HG03565 (cell line): ENCODE measurements around the gene BACH2.
A peak's percentile ranks its signal among the peaks of the same experiment; 100 is the strongest.
"Not testable (repeated sequence)": the region's sequence is repeated elsewhere in the genome, so short reads cannot be mapped to it uniquely, and the experiment has no call there.

Experiments
- ATAC-seq: cut with Tn5 transposase; IDR thresholded peaks from one replicate; pipeline ENCODE4 v1.9.1; 2021; ENCODE audit warnings: mild to moderate bottlenecking, moderate library complexity; ENCODE audit not compliant: unreplicated experiment

Gene BACH2

DNA sequence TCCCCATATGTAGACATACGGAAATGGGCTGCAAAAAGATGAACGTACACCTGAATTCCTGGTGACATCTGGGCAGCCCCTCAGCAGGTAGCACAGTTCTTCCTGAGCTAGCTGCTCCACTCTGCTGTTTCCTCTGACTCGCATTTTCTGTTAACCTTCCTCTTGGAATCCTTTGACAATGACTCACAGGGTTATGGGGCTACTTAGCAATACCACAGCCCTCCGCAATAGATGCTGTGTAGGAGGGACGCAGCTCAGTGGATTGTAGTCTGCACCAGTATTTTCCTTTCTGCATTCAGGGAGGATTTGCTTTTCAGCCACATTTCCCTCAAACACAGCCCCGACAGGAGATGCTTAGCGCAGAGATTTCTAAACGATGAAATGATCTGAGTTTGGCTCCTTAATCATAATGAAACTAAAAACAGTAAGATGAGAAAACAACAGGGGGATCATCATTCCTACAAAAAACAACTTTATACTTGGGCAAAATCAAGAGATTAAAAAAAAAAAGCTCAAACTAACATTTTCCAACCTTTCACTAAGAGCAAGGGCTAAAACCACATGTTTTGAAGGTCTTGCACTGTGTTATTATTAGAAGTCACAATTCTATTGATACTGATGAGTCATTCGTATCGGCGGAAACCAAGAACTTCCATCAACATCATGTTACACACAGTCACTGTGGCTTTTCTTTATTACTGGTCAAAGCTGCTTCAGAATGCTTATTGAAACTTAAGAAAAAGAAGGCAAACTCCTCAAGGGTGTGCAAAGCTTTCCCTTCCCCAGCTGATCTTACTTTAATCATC is 12.2 kb downstream of the BACH2 start:
- peak; percentile 80 for ATAC-seq

DNA sequence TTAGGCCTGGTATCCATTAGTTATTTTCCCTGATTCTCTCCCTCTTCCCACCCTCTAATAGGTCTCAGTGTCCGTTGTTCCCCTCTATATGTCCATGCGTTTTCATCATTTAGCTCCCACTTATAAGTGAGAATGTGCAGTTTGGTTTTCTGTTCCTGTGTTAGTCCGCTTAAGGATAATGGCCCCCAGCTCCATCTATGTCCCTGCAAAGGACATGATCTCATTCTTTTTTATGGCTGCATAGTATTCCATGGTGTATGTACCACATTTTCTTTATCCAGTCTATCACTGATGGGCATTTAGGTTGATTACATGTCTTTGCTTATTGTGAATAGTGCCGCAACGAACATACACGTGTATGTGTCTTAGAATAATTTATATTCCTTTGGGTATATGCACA is 14.4 kb downstream of the BACH2 start:
- not testable (repeated sequence) for ATAC-seq

DNA sequence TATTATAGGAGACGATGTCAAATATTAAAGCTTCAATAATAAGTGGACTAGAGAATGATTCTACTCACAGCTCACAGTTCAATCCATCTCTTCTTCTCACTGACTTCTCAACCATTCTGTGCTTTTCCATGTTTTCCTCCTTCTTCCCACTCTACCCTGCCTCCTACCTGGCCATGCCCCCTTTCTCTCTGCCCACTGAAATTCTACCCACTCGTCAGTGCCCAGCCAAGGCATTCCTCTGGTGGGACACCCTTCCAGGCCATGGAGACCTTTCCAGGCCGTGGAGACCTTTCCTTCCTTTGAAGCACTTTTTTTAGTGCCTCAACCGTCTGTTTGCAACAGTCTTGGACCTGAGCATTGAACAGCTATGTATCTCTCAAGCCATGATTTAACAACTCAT is 18.5 kb downstream of the BACH2 start:
- ATAC-seq, result no peak

DNA sequence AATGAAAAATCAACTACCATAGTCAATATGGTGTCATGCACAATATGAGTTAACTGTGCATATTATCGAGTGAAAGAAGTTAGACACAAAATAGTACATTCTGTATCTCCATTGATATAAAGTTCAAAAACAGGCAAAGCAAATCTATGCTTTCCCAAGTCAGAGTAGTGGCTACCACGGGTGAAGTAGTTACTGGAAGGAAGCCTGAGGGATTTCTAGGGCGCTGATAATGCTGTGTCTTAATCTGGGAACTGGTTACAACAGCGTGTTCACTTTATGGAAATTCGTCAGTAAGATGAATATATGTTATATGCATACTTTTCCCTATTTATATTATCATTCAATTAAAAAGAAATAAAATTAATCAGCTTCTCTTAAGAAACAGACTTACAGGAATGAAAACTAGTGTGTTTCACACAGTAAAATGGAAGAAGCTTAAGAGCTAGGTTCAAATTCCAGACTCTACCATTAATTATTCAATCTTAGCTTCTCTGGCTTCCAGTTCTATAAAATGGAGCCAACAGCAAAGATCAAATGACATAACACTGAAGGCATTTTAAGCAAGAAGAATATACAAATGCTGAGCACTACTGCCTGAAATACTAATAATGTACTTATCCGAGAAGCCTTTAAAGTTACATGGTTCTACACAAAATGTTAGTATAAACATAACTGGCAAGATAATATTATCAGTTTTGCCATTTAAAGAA is 19.2 kb downstream of the BACH2 start:
- ATAC-seq, result no peak

DNA sequence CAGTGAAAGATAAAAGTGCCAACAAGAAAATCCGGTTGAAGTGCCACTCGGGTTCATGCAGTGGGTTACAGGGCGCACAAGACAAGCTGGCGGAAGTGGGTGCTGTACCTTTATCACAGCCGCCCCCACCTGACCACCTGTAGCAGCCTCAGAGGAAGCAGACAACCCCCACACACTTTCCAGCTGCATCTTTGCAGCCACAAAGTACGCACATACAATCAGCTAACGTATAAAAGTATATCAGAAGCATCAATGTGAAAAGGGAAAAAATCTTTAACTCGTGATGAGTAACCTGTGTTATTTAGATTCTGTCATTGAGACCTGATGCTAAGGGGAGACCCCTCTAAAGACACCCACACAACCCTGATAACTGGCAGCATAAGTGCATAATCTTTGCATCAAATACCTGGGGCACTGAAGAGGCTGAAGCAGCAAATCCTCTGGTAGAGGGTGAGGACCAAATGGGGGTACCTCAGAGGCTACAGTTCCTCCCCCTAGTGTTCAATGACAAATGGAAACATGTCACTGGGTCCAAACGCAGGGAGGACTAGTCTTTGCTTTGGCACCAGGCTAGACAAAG is 22.1 kb downstream of the BACH2 start:
- no peak for ATAC-seq

DNA sequence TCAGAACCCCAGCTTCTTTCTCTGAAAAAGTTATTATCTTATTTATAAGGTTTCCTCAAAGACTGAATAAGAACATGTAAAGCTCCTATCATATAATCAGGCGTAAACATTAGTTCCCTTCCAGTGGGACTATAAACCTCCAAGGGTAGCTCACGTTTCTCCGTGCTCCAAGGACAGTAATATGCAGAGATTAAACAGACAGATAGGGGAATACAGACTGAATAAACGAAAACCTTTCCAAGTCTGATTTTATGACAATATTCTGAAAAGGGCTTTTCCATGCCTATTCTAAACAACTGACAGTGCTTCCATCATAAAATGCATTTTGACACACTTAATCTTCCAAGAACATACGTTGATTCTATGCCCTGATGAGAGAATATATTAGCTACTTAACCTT is 22.8 kb downstream of the BACH2 start:
- no peak for ATAC-seq

DNA sequence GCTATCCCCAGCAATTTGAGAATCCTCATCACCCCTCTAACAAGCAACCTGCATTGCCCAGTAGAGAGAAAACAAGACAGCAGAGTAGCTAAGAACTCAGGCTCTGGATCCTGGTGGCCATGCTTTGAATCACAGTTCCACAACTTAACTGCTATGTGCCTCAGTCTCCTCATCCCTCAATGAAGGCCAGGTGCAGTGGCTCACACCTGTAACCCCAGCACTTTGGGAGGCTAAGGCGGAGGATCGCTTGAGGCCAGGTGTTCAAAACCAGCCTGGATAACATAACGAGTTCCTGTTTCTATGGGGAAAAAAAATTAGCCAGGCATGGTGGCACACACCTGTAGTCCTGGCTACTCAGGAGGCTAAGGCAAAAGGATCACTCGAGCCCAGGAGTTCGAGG is 23.7 kb downstream of the BACH2 start:
- ATAC-seq, result no peak

DNA sequence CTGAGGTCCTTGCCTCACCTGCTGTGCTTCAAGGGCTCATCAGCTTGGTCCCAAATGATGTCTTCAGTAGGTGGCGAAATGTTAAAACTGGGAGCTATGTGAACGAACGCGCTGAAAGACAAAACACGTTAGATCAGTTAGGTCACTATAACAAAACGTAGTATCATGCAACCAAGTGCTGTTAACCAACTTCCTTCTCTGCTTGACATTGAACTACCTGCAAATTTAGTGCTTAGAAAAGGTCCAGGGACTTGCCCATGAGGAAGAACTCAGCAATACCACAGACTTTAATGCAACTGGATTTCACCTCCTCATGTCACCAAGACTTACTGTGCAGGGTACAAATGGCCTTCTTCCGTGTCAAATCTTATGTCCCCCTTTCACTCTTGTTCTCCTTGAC is 24.8 kb downstream of the BACH2 start:
- no peak for ATAC-seq

DNA sequence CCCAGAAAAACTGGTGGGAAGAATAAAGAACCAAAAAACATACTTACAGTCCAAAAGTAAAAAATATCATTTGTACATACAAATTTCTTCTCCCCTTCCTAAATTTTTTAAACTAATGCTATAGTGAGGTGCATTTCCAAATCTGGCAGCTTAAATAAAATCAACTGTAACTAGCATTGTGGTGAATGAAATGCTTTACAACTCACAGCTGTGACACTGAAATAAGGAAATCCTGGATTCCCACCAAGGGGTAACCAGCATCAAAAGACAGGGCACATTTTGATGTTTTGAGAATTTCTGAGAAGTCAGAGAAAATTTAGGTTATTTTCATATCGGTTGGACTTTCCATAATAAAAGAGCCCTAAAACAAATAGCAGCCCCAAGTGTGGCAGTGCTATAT is 27.3 kb downstream of the BACH2 start:
- ATAC-seq, result no peak

DNA sequence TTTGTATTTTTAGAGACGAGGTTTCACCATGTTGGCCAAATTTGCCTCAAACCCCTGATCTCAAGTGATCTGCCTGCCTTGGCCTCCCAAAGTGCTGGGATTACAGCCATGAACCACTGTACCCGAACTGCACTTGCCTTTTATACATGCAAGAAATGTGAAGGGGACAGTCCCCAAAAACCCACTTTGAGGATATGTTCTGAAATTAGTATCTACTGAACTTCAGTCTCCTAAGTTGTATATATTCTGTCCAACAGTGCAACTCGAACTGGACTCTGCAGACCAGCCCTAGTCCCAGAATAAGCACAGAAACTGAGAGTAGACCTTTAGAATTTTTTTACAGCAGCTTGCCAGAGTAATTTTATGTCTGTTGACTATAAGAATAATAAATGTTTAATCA is 28.5 kb downstream of the BACH2 start:
- ATAC-seq, result no peak

DNA sequence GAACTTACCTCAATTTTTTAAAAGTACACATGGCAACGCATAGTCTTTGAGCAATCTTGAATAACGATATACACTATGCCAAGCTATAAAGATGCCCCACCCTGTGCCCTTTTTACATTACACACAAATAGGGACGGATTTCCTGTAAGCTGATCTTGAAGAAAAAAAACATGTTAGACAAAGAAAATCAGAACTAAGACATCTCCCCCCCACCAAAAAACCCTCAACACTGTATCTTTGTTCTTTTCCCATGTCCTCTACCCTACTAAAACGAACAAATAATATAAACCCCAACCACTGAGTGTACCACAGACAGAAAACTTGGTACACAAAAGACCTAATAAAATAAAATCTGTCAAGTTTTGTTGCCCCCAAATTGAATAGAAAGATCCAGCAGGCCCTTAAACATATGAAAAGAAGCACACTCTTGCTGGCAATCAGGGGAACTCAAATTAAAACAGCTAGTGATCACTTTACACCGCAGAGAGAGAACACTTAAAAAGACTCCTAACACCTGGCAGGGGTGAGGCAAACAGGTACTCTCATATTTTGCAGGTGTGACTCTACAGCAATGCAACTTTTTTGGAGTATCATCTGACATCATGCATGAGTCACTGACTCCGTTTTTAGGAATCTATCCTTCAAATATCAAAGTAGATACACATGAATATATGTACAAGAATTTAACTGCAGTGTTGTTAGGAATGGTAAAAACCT is 29.6 kb downstream of the BACH2 start:
- no peak for ATAC-seq

DNA sequence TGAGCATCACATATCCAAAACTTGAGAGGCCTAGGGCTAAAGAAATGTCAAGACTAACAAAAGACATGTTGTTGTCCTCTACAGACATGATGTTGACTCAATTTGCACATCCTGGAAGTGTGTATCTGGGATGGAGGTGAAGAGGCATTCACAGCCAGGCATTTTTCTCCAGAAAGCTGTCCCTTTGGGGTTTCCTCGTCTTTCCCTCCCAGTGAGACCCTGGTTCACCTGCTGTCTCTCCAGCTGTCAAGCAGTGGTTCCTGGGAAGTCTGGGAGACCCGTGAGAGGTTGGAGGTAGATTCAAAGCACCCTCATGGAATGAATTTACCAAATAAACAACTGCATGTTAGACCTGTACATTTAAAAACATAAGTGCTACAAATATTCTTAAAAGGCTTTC is 32.1 kb downstream of the BACH2 start:
- no peak for ATAC-seq

DNA sequence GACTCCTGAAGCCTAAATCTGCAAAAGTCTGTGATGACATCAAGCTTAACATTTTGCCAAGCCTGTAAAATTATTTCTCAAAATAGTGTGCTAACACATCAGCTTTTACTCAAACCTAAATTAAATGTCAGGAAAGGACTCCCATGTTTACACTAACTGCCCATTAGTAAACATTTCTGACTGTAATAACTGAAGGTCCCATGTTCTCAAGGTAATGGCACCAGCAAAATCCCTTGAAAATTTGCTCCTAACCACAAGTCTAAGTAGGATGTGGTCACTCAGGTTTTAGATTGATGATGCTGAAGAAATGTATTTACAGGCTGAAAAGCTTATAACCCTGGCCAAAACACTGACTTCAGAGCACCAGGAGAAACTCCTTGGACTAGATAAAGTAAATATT is 33.0 kb downstream of the BACH2 start:
- ATAC-seq, result no peak

DNA sequence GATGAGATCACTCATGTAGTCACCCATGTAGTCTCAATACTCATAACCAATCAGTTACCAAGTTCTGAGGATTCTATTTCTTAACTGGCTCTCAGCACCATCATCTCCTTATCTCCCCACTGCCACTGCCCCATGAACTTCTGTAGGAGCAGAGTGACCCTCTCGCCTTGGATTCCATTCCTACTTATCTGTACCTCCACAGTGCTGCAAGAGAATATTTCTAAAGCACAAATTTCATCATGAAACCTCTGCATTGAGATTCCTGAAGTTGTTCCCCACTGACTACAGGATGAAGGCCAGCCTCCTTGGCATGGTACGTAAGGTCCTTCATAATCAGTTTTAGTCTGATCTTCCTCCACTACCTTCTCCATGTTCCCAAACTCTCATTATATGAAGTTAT is 34.8 kb downstream of the BACH2 start:
- ATAC-seq, result no peak

DNA sequence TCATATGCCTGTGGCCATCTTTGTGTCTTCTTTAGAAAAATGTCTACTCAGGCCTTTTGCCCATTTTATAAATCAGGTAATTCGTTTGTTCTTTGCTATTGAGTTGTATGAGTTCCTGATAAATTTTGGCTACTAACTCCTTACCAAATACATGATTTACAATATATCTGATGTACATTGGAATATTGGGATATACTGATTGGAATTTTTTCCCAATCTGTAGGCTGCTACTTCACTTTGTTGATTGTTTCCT is 39.2 kb downstream of the BACH2 start:
- ATAC-seq, result no peak

DNA sequence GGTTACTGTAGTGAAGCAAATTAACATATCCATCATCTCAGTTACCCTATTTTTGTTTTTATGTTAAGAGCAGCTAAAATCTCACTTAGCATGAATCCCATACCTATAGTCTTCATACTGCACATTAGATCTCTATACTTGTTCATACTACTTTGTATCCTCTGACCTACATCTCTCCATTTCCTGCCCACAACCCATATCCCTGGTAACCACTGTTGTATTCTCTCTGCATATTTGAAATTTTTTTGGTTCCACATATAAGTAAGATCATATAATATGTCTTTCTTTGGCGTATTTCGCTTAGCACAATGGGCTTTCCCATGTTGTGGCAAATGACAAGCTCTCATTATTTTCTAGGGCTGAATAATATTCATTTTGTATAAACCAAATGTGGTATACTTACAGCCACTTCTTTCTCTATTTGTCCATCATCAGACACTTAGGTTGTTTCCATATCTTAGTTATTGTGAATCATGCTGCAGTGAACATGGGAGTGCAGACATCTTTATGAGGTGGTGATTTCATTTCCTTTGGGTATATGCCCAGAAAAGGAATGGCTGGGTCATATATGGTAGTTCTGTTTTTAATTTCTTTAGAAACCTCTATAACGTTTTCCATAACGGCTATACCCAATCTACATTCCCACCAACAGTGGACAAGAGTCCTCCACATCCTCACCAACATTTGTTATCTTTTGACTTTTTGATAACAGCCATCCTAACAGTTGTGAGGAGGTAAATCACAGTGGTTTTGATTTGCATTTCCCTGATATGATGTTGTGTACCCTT is 39.8 kb downstream of the BACH2 start:
- no peak for ATAC-seq

DNA sequence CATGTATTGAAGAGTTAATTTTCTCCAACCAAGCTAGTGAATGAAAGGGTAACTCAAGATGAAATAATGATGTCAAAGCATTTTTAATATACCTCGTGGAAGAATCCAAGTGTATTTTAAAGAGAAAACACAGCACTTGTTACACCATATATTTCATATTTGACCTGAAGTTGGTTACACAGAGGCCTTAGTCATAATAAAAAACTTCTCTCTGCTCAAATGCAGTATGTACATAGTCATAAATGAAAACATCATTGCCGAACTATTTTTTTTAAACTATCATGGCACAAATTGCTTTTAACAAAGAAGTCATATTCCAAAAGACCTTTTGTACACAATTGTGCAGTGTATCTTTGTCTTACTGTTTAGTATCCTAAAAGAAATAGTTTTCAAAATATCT is 43.0 kb downstream of the BACH2 start:
- no peak for ATAC-seq

DNA sequence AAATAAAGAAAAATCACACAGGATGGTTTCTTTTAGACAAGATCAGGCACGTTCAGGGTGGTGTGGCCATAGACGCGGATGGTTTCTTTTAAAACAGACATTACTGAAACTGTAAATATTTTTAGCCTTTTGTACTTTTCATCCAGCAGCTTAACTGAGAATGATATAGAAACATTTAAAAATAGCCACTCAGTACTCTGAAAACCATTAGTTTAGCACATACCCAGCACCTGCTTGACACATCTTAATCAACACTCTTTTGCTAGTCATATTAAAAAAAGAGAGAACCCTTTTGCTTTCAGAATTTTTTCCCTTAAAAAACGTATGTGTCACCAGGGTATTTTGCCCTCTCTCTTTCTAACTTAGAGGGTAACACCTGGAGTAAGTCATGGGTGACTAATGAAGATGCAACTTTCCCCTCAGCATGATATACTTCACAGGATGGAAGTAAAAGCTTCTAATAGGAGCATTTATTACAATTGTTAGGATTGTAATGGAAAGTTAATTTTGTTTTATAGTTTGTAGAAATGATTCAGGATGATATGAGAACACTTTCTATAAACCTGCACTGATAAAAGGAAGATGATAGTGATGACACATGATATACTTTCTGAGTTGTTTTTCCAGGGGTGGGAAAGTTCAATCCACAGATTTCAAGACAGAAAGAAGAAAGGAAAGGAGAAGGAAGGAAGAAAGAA is 45.2 kb downstream of the BACH2 start:
- ATAC-seq, result peak; percentile 85

DNA sequence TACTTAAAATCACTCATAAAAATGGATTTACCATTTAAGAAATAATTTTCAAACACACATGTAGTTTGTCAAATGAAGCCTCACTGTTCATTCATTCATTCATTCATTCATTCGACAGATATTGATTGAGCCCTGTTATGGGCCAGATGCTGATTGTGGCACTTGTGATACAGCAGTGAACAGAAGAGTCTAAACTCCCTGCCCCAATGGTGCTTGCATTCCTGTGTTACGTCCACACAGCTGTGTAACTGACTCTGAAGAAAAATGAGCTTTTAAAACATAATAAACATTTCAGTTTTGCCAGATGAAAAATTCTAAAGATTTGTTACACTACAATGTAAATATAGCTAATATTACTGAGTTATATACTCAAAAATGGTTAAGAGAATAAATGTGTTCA is 46.2 kb downstream of the BACH2 start:
- no peak for ATAC-seq

DNA sequence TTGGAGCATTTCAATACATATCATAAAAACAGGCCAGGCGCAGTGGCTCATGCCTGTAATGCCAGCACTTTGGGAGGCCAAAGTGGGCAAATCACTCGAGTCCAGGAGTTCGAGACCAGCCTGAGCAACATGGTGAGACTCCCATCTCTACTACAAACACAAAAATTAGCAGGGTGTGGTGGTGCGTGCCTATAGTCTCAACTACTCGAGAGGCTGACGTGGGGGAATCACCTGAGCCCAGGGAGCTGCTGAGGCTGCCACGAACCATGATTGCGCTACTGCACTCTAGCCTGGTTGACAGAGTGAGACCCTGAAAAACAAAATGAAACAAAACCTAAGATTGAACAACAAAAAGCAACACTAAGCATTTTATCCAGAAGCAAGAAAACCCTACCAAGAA is 47.2 kb downstream of the BACH2 start:
- ATAC-seq, result no peak

DNA sequence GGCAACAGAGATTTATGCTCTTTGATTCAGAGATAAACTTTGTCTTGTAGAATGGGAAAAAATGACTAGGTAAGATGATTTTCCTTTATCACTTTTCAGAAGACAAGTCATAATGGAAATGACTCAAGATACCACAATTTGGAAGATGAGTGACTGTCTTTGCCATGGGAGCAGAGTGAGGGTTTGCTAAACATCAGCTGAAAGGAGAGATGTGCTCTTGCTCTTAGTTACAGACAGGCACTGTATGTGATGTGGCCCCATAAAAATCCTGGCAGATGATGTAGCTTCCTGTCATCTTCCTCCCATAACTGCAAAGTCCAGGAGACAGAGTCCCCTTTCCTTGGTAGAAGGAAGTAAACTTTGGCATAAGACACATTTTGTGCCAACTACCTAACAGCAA is 47.6 kb downstream of the BACH2 start:
- ATAC-seq, result no peak
